Stimulated activated CD8-positive, alpha-beta memory T cell treated with anti-CD3 and anti-CD28 coated beads, Interleukin-7, amount 100 ng/mL, for 1 hour (primary cell): ENCODE results near the gene HELZ2.

Experiments used
- DNase-seq, 2 donors: peaks; one replicate each; pipeline ENCODE4 v3.0.0-alpha.2; 2020; ENCODE audit warnings: low read depth in 2 of 2

HELZ2 gene

GRCh38 chr20:63539441-63540370 lies 34.3 kb downstream of the HELZ2 start:
- no peak for DNase-seq

- no peak for DNase-seq
Observed at GRCh38 chr20:63539092-63539430, 35.0 kb downstream of the HELZ2 start.

DNA sequence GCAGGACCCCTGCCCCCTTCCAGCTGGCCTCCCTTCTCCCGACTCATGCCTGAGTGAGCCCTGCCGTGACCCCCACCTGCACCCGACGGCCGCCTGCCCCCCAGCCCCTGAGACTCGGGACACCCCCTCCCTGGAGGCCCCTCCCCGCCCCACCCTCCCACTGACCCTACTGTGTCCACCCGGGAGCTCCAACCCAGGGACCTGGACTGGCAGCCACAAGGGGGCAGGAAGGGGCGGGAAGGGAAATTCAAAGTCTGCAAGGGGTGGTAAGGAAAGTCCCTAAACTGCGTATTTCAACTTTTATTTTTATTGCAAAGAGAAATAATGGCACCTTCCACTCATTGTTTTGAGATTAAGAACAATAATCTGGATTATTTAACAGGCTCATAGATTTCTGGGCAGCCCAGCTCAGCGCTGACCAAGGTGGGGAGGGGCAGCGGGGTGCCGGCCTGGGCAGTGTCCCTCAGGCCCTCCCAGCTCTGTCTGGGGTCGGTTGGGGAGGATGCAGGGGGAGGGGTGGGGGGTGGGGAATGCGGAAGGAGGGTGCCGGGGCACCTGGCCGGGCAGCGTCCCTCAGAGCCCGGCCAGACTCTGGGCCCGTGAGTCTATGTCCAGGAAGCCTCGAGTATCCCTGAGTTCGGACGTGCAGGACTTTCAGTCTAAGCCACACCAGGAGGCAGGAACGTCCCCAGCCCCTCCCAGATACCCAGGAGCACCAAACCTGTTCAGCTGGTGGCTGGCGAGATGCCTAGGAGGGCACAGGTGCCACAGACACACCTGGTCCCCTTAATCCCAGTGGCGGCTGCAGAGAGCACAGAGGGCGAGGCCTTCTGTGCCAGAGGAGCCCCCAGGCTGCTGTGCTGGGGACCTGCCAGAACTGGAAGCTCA lies 35.6 kb downstream of the HELZ2 start:
- DNase-seq: no peak

DNA sequence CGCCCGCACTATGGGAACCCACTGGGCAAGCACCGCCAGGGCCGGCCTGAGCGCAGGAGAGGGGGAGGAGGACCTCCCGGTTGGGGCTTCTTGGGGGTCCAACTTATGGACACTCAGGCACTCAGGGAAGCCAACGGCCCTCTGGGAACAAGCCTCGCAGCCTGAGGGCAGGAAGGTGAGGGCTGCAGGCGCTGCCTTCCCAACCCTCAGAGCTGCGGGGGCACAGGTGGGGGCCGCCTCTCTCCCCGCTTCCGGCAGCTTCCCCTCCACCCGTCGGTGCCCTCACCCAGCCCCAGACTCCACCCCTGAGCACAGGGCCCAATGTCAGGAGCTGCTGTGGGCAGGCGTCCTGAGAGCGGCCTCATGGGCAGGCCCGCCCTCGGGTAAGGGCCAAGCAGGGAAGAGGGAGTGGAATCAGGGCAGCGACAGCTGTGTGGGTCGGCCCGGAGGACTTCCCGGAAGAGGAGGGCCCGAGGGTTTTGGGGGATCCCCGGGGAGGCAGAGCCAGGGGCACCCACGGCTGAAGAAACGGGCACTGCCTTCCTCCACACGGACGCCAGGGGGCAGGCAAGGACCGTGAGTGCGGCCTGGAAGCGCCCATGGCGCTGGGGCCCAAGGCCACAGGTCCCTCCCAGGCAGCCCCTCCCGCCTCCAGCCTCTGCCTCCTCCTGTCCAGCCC lies 36.4 kb downstream of the HELZ2 start:
- peak; percentile 82 to 83 for DNase-seq

DNA sequence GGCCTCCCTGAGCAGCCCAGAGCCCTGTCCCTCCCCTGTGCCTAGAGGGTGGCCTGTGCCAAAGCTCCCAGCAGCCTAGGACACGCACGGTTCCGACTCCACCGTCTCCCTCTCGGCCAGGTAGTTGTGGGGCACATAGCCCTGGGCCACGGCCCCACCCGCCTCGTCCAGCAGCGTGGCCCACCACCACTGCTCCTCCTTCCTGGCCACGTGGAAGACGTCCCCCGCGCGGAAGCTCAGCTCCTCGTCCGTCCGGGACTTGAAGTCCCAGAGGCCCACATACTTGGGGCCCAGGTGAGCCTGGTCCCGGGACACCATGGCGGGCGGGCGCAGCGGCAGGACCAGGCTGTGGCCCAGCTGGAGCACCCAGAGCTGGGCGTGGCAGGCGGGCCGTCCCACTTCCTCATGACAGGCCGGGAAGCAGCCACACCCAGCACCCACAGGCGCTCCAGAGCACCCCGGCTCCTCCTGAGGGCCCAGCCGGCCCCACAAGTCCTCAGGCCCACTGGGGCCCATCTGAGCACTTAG lies 37.0 kb downstream of the HELZ2 start, which contains the start of gene PTK6:
TSS of gene PTK6 (minus strand) at position 380 of the 528 bp plus-strand sequence. CDS start at position 318, 62 bp downstream.
- no peak for DNase-seq

DNA sequence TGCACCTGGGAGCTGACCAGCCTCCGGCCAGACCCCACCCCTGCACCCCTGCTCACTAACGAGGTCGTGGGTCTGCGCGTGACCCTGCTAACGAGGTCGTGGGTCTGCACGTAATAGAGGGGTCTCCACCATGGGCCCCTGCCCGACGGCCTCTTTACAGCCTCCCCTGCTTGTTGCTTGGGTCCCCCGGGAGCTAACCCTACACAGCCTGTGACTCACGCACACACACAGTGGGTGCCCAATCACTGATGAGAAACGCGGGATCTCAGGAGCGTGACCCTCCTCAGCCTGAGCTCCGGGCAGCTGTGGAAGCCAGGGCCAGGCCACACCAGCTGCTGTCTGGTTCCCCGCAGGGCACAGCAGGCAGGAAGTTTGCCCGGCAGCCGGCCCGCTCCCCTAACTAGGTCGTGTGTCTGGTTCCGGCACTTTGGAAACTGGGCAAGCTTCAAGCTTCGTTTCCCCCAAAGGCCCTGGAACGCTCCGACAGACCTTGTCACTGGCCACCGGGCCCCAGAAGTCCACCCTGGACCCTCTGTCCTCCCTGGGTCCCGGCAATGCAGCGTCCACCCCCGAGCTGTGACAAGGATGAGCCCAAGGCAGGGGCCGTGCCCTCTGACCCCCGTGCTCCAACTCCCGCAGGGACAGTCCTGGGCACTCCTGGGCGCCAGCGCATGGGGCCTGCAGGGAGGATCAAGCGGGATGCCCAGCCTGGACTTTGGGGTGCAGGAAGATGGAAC lies 37.6 kb downstream of the HELZ2 start:
- DNase-seq: no peak

- DNase-seq: no peak
Observed at GRCh38 chr20:63534831-63535651, 39.0 kb downstream of the HELZ2 start.

DNA sequence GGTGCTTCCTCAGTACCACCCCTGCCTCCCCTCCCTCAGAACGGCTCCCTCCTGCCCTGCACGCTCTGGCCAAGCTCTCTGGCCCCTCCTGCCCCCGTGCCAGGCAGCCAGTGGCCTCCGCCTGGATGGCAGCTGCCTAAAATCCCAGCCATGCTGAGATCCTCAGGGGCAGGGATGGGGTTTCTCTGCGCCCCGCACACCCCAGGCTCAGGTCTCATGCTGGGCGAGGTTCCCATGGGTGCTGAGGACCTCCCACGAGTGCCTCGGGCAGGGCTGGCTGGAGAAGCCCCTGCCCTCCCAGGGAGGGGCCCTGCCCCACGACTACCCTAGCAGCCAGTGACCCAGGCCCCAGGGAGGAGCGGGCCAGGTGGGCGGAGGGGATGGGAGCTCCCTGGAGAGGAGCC lies 39.6 kb downstream of the HELZ2 start:
- DNase-seq: no peak

- no peak for DNase-seq
Observed at GRCh38 chr20:63533871-63534393, 40.1 kb downstream of the HELZ2 start.

DNA sequence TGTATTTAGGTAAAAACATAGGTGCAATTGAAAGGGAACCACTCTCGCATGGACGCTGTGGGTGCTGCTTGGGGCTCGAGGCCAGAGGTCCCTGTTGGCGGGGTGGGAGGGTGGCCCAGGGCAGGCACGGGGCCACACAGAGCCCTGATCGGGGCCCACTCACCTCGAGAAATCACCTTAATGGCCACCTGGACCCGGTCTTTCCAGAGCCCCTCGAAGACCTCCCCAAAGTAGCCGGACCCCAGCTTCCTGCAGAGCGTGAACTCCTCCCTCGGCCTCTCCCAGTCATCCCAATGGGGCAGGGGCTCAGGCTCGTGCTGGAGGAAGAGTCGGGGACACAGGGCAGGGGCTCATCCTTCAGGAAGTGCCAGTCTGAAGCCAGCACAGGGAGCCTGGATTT lies 40.7 kb downstream of the HELZ2 start:
- no peak for DNase-seq

DNA sequence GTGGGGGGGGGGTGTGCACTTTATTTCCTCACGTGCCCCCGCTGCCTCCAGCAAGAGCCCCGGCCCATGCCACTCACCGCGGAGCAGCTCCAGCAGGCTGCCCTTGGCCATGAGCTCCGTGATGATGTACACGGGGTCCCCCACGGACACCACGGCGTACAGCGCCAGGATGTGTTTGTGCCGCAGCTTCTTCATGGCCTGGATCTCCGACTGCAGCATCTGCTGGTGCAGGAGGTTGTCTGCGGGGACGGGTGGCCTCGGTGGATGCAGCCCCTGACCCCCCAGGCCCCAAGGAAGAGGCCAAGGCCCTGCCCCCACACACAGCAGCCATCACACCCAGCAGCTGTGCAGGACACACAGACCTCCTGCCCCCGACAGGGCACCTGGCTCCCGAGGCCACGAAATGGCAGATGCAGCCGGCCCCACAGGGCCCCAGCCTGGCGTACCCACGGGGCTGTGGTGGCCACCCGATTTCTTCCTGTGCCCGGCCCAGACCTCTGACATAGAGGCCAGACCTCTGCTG lies 41.5 kb downstream of the HELZ2 start:
- DNase-seq: no peak

GRCh38 chr20:63531686-63532448 lies 42.2 kb downstream of the HELZ2 start:
- no peak for DNase-seq

DNA sequence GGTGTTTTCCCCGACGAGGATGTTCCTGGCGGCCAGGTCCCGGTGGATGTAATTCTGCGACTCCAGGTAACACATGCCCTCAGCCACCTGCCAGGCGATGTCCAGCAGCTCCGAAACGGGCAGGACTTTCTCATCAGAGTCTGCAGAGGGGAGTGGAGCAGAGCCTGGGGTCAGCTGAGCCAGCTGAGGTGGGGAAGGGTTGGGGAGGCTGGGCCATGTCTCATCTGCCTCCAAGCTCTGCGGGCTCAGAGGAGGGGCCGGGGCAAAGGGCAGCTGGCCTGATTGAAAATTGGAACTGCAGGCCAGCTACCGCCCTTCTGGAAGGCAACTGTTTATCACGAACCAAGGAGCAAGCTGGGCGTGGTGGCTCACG lies 43.3 kb downstream of the HELZ2 start:
- DNase-seq: no peak

- no peak for DNase-seq
Observed at GRCh38 chr20:63529861-63530787, 43.9 kb downstream of the HELZ2 start.

- DNase-seq: no peak
Observed at GRCh38 chr20:63529180-63529860, 44.7 kb downstream of the HELZ2 start.

- DNase-seq: no peak
Observed at GRCh38 chr20:63527184-63527583, 46.9 kb downstream of the HELZ2 start.

DNA sequence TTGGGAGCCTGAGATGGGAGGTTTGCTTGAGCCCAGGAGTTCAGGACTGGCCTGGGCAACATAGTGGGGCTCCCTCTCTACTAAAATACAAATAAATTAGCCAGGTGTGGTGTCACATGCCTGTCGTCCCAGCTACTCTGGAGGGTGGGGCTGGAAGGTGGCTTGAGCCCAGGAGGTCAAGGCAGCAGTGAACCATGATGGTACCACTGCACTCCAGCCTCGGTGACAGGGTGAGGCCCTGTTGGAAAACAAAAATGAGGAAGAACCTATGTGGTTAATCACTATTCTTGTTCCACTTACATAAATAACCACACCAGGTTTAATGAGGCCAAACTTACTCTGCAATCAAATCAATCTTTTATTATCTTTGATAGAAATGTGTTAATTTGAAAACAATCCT lies 48.1 kb downstream of the HELZ2 start:
- no peak for DNase-seq
